ENCODE results near the gene NMNAT2.
"Not testable (repeated sequence)": the region's sequence is repeated elsewhere in the genome, so short reads cannot be mapped to it uniquely, and the experiment has no call there.

Gene NMNAT2

DNA sequence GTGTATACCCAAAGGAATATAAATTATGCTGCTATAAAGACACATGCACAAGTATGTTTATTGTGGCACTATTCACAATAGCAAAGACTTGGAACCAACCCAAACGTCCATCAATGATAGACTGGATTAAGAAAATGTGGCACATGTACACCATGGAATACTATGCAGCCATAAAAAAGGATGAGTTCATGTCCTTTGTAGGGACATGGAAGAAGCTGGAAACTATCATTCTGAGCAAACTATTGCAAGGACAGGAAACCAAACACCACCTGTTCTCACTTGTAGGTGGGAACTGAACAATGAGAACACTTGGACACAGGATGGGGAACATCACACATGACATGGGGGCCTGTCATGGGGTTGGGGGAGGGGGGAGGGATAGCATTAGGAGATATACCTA lies 16.6 kb downstream of the NMNAT2 start:
- not testable (repeated sequence) for H3K9me3 Mint-ChIP-seq (ENCODE audit: low read depth); H3K4me1 Mint-ChIP-seq (ENCODE audit: low read depth); H3K27ac Mint-ChIP-seq; H3K4me3 Mint-ChIP-seq; H3K36me3 Mint-ChIP-seq
- peaks cover 17% of the 10 kb centered on the region for H3K27me3 Mint-ChIP-seq

DNA sequence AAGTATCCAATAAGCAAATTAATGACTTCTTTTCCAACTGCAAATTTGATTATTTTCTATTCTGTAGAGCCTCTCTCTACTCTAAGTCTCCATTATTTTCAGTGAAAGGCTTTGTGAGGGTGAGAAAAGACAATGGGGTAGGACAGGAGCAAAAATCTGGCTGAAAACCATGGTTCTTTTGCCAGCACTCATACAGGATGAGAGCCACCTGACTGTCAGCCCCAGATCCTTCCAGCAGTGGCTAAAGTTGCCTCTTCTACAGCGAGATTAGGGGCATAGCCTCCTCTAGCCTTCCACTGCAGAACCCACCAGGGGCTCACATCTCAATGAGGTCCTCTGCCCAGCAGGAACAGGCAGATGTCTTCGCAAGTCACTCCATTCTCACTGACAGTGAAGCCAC lies 23.7 kb downstream of the NMNAT2 start:
- H3K4me1 Mint-ChIP-seq (ENCODE audit: low read depth) = no peaks in the 10 kb centered on the region
- H3K27ac Mint-ChIP-seq = no peak overlapping the region
- no peaks in the 10 kb centered on the region for H3K36me3 Mint-ChIP-seq
- H3K27me3 Mint-ChIP-seq = peaks cover 11% of the 10 kb centered on the region
- no peaks in the 10 kb centered on the region for H3K9me3 Mint-ChIP-seq (ENCODE audit: low read depth)
- H3K4me3 Mint-ChIP-seq = no peak overlapping the region

DNA sequence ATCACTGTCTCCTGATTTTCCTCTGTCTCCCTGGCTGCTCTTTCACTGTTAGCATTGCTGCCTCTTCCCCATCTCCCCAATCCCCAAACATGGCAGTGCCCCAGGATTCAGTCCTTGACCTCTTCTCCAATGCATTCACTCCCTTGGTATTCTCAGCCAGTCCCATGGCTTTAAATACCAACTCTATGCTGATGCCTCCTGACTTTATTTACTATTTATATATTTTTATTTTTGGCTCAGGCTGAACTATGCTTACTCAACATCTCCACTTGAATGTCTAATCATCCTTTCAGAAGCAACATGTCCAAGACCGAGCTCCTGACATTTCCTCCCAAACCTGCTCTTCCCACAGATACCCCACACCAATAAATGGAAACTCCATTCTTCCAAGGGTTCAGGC lies 26.3 kb downstream of the NMNAT2 start:
- H3K27me3 Mint-ChIP-seq = peaks cover 13% of the 10 kb centered on the region
- H3K9me3 Mint-ChIP-seq (ENCODE audit: low read depth) = no peaks in the 10 kb centered on the region
- H3K4me1 Mint-ChIP-seq (ENCODE audit: low read depth) = no peaks in the 10 kb centered on the region
- no peaks in the 10 kb centered on the region for H3K36me3 Mint-ChIP-seq
- H3K4me3 Mint-ChIP-seq = no peak overlapping the region
- no peak overlapping the region for H3K27ac Mint-ChIP-seq

DNA sequence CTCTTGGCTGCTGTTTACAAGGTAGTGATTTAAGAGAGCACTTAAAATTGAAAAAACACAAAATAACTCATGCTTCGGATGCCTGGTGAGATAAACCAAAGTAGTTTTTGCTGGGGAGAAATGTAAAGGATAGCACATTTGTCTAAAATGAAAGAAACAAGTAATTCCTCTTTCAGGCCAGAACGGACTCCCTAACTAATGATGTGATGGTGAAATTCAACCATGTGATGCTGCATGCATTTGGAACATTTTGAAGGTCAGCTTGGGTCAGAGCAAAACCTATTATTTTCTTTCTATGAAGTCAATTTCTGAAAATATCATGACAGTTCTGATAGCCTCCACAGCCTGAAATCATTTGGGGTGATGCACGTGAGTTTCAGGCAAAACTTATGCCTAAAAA lies 27.6 kb downstream of the NMNAT2 start:
- Mint-ChIP-seq H3K36me3 (no peaks in the 10 kb centered on the region), H3K27me3 (peaks cover 16% of the 10 kb centered on the region), H3K9me3 (ENCODE audit: low read depth) (no peaks in the 10 kb centered on the region), H3K4me3 (no peak overlapping the region), H3K4me1 (ENCODE audit: low read depth) (no peaks in the 10 kb centered on the region), H3K27ac (no peak overlapping the region)

DNA sequence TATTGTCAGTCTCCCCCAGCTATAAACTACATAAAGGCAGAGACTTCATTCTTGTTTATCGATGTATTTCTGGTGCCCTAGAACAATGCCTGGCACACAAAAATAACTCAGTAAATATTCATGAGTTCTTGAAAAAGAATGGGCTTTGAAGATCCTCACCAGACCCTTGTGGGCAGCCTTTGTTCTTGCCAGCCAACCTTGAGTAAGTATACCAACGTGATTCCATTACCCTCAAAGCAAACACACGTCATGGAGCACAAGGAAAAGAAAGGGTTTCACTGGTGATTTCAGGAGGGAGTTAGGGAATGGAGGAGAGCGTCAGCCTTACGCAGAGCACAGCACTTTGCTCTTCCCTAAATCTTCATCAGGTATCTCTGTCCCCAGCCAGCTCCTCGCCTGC lies 29.4 kb downstream of the NMNAT2 start:
- H3K4me3 Mint-ChIP-seq = no peak overlapping the region

DNA sequence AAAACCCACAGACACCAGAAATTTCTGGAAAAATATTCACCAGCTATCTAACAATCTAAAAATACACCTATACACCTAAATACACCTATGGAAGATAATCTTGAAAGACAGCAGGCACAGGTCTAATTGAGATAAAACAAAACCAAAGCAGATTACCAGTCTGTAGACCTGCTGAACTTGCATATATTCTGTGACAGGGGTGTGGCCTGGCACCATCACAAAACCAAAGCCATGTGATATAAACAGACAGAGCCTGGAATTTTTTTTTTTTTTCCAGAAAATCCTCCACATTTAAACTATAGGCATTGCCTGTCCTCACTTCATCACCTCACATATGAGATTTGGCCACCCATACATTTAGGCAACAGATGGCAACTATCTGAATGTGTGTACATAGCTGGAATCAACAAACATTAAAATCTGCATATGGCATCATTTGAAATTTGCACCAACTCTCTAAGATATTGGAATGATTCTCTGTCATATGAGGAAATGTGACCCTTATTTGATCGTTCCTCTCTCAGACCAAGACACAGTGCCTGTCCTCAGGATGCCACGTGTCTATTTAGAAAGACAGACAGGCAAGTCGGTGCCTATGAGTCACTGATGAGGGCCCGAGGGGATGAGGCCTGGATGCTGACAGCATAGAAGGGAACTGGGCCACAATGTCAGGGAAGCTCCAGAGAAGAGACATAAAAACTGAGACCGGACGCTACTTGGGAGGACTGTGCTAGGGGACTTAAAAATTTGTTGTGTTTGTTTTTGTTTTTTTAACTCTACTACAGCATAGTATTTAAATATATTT lies 32.6 kb downstream of the NMNAT2 start:
- no peaks in the 10 kb centered on the region for H3K4me1 Mint-ChIP-seq (ENCODE audit: low read depth)
- H3K27ac Mint-ChIP-seq = no peak overlapping the region
- H3K36me3 Mint-ChIP-seq = no peaks in the 10 kb centered on the region
- no peaks in the 10 kb centered on the region for H3K9me3 Mint-ChIP-seq (ENCODE audit: low read depth)
- no peak overlapping the region for H3K4me3 Mint-ChIP-seq
- H3K27me3 Mint-ChIP-seq = peaks cover 13% of the 10 kb centered on the region

More for the DNA sequence above, 29.4 kb downstream of the NMNAT2 start:
- H3K9me3 Mint-ChIP-seq (ENCODE audit: low read depth) = no peaks in the 10 kb centered on the region
- H3K27ac Mint-ChIP-seq = no peak overlapping the region
- H3K27me3 Mint-ChIP-seq = peaks cover 13% of the 10 kb centered on the region
- H3K36me3 Mint-ChIP-seq = no peaks in the 10 kb centered on the region
- H3K4me1 Mint-ChIP-seq (ENCODE audit: low read depth) = no peaks in the 10 kb centered on the region

DNA sequence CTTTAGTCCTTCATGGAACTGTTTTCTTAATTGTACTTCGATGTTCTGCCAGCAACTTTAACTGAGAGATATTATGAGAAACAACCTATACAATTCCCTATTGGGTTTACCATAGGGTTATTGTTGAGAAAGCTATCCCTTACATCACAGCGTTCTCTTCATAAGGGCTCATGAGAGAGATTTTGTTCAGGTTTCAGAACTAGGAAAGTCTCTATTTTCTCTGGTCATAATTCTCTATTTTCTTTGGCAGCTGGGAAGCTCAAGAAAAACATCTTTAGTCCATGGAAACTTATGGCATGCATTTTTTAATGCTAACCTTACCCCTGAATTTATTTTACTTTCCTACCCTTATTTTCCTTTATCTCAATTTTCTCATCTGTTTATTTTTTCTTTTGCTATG lies 38.2 kb downstream of the NMNAT2 start:
- Mint-ChIP-seq H3K4me1 (ENCODE audit: low read depth) (no peaks in the 10 kb centered on the region), H3K27ac (no peak overlapping the region), H3K27me3 (peaks cover 9% of the 10 kb centered on the region), H3K4me3 (no peak overlapping the region), H3K9me3 (ENCODE audit: low read depth) (no peaks in the 10 kb centered on the region), H3K36me3 (peaks cover 2% of the 10 kb centered on the region)

DNA sequence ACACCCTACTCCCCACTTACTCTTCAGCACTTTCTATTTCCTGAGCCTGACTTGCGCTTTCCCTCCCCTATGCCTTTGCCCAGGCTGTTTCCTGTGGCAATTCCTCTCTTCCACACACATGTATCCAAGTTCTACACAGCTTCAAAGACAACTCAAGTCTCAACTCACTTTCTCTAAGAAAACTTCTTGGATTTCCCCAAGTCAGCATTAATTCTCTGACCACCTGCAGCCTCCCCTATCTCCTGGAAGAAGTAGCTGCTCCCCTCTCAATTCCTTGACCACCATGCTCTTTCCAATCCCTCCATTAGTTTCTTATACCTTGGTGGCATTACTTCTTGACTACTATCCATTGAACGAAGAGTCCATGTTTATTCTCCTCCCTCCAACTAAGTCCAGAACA lies 42.8 kb downstream of the NMNAT2 start:
- Mint-ChIP-seq H3K4me1 (ENCODE audit: low read depth) (no peaks in the 10 kb centered on the region), H3K27ac (no peak overlapping the region), H3K9me3 (ENCODE audit: low read depth) (no peaks in the 10 kb centered on the region)

DNA sequence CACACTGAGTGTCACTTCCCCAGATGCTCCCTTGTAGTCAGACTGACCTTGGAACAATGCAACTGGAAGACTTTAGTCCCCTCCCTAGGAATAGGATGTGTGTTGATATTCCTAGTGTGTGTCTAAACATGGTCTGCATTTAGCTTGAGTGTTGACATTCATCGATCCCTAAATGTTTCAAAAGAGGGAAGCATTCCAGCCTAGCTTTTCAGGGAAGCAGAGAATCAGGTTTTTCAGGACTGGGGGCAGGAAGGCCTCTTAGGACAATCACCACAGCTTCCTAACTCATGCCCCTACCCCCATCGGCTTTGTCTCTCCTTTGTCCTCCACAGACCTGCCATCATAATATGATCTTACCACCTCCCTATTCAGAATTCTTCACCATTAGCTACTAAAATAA lies 43.4 kb downstream of the NMNAT2 start:
- H3K9me3 Mint-ChIP-seq (ENCODE audit: low read depth) = no peaks in the 10 kb centered on the region
- no peak overlapping the region for H3K27ac Mint-ChIP-seq
- H3K27me3 Mint-ChIP-seq = peaks cover 12% of the 10 kb centered on the region
- H3K4me1 Mint-ChIP-seq (ENCODE audit: low read depth) = no peaks in the 10 kb centered on the region
- H3K36me3 Mint-ChIP-seq = peaks cover 2% of the 10 kb centered on the region
- no peak overlapping the region for H3K4me3 Mint-ChIP-seq

More for the DNA sequence above, 42.8 kb downstream of the NMNAT2 start:
- H3K4me3 Mint-ChIP-seq = no peak overlapping the region
- peaks cover 2% of the 10 kb centered on the region for H3K36me3 Mint-ChIP-seq
- H3K27me3 Mint-ChIP-seq = peaks cover 12% of the 10 kb centered on the region

DNA sequence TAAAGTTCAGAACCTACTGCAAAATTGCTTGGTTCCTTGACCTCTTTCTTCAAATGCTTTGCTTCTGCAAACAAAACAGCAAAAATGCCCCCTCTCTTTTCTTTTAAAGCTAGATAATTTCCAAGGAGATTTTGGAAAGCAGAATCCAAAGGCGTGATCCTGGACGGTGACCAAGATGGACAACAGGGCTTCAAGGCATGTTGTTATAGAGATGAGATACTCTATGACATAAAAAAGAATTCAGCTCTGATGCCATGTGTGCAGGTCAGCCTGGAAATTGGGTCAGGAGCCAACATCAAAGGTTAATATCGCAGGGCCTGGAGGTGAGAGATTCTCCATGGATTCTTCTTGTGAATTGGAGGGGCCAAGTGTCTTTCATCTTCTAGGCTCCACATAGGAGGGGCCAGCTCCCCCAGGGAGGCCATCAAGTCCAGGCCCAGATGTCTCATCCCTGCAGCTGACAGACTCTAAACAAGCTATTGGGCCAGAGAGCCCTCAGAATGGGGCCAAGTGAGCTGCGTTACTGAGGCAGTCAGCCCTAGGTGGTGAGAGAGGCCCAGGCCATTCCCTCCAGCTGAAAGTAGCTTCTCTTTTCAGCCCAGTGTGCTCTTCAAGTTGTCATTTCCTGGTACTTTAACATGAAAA lies 45.5 kb downstream of the NMNAT2 start:
- Mint-ChIP-seq H3K4me1 (ENCODE audit: low read depth) (no peaks in the 10 kb centered on the region), H3K4me3 (no peak overlapping the region), H3K9me3 (ENCODE audit: low read depth) (no peaks in the 10 kb centered on the region), H3K27me3 (peaks cover 16% of the 10 kb centered on the region), H3K36me3 (peaks cover 2% of the 10 kb centered on the region), H3K27ac (no peak overlapping the region)

DNA sequence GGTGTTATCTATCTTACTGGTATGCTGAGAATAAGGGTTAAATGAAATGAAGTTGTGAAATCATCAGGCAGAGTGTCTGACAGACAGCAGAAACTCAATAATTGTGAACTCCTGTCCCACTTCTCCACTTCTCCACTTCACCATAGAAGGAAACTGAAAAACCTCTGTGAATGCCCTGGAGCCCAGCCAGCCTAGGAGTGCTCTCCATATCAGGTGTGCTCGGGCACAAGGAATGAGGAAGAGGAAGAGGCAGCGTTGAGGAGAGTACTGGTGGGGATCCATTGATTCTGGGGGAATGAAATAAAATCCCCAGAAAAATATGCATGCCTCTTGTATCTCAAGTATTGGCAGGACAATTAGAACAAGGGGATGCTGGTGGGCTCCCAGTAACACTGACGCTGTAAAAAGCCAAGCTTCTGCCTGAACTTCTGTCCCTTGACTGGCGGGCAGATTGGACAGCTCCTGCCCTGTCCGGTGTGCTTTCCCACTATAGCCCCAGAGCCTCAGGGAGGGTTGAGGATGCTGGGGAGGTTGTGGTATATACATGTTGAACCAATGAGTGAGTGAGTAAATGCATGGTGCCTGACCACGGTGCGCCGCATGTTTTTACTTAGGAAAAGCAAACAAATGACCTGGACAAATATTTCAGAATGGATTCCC lies 47.7 kb downstream of the NMNAT2 start:
- Mint-ChIP-seq H3K27ac (no peak overlapping the region), H3K27me3 (peaks cover 10% of the 10 kb centered on the region), H3K4me3 (no peak overlapping the region), H3K4me1 (ENCODE audit: low read depth) (no peaks in the 10 kb centered on the region), H3K36me3 (no peaks in the 10 kb centered on the region), H3K9me3 (ENCODE audit: low read depth) (no peaks in the 10 kb centered on the region)

DNA sequence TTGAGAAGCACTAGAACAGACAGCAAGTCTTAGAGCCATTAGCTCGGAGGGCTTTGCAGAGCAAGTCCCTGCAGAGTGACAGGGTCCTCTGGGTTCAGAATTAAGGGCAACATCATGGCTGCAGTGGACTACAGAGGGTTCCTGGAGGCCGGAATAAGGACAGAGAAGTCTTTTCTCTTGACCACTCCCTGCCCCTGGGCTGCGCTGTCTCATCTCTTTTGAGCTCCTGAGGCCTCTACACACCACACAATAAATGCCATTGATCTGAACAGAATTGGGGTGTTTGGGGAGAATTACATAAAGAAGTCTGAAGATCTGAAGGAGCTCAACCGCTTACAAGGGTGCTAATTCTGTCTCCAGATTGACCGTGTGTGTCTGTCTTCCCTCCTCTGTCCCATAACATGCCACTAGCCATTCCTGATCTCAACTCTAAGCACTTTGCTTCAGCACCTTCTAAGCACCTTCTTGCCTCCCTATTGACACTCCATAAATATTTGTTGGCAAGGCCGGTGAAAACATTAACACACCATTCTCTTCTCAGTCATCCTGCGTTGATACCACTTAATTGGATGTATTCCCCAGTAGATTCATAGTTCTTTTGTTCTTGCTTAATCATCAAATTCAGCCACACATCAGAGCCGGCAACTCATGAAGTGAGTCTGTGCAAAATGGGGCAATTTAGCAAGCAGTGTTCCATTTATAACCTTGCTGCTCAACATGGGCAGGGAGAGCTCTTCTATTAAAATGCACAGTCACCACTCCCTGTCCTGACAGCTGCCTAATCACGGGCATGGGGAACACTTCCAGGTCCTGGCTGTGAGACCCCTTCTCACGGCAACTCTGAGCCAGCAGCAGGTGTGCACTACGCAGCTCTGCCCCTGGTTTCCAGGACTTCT lies 49.7 kb downstream of the NMNAT2 start:
- H3K4me3 Mint-ChIP-seq = no peak overlapping the region
- H3K27me3 Mint-ChIP-seq = peaks cover 13% of the 10 kb centered on the region
- no peaks in the 10 kb centered on the region for H3K4me1 Mint-ChIP-seq (ENCODE audit: low read depth)
- H3K36me3 Mint-ChIP-seq = no peaks in the 10 kb centered on the region
- H3K9me3 Mint-ChIP-seq (ENCODE audit: low read depth) = no peaks in the 10 kb centered on the region
- H3K27ac Mint-ChIP-seq = no peak overlapping the region

DNA sequence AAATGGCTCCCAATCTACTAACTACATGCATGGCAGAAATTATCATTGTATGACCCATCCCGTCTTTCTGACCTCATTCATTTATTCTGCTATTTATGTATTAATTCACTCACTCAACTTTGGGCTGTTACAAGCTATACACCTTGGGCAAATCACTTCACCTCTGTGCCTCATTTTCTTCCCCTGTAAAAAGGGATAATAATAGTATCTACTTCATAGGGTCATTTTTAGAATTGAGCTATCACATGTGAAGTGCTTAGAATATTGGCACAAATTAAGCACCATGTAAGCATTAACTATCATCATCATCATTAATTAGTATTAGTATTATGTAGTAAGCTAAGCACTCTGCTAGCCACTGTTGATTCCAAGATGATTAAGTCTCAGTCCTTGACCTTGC lies 52.1 kb downstream of the NMNAT2 start:
- no peaks in the 10 kb centered on the region for H3K36me3 Mint-ChIP-seq
- H3K27me3 Mint-ChIP-seq = peaks cover 20% of the 10 kb centered on the region
- no peaks in the 10 kb centered on the region for H3K9me3 Mint-ChIP-seq (ENCODE audit: low read depth)
- no peak overlapping the region for H3K4me3 Mint-ChIP-seq
- H3K4me1 Mint-ChIP-seq (ENCODE audit: low read depth) = no peaks in the 10 kb centered on the region
- H3K27ac Mint-ChIP-seq = no peak overlapping the region

DNA sequence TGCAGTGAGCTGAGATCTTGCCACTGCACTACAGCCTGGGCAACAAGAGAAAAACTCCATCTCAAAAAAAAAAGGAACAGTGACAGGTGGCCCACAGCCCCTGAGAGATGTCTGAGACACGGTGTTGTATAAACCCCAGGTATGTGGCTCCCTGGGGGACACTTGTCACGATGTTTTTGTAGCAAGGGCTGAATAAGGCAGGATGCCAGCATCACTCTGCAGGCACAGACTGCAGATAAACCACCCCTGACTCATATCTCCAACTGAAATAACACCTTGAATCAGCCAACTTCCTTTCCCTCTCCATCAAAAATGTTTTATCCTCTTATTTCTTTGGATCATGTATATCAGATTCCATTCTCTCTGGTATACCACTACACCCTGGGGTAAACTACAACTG lies 52.5 kb downstream of the NMNAT2 start:
- Mint-ChIP-seq H3K4me3 (no peak overlapping the region), H3K27me3 (peaks cover 17% of the 10 kb centered on the region)

DNA sequence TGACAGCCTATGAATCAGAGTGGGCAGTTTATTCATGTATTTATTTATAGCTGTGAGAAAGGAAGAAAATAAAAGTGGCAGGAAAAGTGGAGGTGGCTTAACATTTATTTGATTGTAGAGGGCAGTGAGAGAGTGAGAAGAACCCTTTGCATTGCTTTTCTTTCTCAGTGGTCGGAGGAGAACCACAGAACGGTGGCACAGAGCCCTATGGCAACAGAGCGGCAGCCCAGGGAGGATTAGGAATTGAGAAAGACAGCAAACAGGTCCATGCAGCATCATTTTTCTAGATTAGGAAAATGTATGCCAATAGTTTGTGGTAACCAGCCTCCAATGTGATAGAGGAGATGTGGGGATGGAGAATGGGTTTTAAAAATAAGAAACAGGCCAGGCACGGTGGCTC lies 53.1 kb downstream of the NMNAT2 start:
- H3K27me3 Mint-ChIP-seq = peaks cover 19% of the 10 kb centered on the region
- H3K9me3 Mint-ChIP-seq (ENCODE audit: low read depth) = no peaks in the 10 kb centered on the region
- no peak overlapping the region for H3K27ac Mint-ChIP-seq
- H3K4me1 Mint-ChIP-seq (ENCODE audit: low read depth) = no peaks in the 10 kb centered on the region
- no peak overlapping the region for H3K4me3 Mint-ChIP-seq
- H3K36me3 Mint-ChIP-seq = no peaks in the 10 kb centered on the region

More for the DNA sequence above, 52.5 kb downstream of the NMNAT2 start:
- Mint-ChIP-seq H3K36me3 (no peaks in the 10 kb centered on the region), H3K9me3 (ENCODE audit: low read depth) (no peaks in the 10 kb centered on the region), H3K27ac (no peak overlapping the region), H3K4me1 (ENCODE audit: low read depth) (no peaks in the 10 kb centered on the region)
